ENCODE measurements around the gene CHSY3. TPM values are rescaled to one million over a fixed set of nuclear protein-coding genes. Genes with fewer than 3 reads are reported as not detected.

The CHSY3 gene
- total RNA-seq, 2 donors from 2014 or later = 24.3 to 28.3 TPM

DNA sequence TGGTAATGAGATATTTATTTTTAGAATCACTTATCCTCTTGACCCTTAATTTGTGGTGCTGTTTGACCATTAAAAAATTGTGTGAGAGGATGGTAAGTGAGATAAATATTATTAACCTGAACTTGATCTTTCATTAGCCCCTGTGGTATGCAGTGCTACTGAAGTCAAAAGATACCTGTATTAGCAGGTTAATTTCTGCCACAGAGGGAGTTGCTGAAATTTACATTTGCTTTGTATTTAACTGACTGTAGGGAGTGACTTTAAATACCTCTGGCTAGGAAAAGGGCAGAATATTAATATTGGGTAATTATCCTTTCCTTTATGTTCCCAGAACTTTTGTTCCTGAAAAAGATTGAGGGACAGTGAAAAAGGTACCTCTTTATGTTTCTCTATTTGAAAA lies 133.6 kb downstream of the CHSY3 start:
- ATAC-seq (ENCODE audit: insufficient number of reproducible peaks, low FRiP score, low read depth) = no peak
- H3K4me3 ChIP-seq = no peak overlapping the region
- H3K27me3 ChIP-seq (replicated peaks; ENCODE audit: insufficient read depth) = no peaks in the 10 kb centered on the region
- peaks cover 0 to 1% of the 10 kb centered on the region in 2 donors for H3K4me1 ChIP-seq (ENCODE audit: control insufficient read depth in 1 of 2, low read depth in 2 of 2)
- H3K9me3 ChIP-seq = no peaks in the 10 kb centered on the region
- no peak for DNase-seq (ENCODE audit: low spot score)
- TF ChIP-seq CTCF (IDR thresholded peaks at IDR 0.05) = no peak
- no peaks in the 10 kb centered on the region for H3K36me3 ChIP-seq
- H3K27ac ChIP-seq = no peak overlapping the region

DNA sequence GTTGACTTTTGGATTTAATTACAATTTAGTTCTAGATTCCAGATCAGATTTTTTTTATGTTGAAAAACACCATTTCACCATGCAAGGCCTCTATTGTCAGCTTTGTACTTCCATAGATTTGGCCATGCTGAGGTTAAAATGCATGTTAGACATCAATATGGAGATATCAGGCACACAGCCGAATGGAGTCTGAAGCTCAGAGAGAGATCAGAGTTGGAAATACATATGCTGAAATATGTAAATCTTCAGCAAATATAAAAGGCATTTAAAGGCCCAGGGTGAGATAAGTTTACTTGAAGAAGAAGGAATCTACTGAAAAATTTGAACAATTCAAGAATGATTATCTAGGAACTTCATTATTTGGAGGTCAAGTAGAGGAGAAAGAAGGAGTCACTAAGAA lies 139.6 kb downstream of the CHSY3 start:
- no peaks in the 10 kb centered on the region for H3K9me3 ChIP-seq
- no peaks in the 10 kb centered on the region for H3K4me1 ChIP-seq (ENCODE audit: control insufficient read depth in 1 of 2, low read depth in 2 of 2)
- no peaks in the 10 kb centered on the region for H3K27me3 ChIP-seq (replicated peaks; ENCODE audit: insufficient read depth)
- TF ChIP-seq CTCF (IDR thresholded peaks at IDR 0.05) = no peak
- H3K4me3 ChIP-seq = no peak overlapping the region
- no peaks in the 10 kb centered on the region for H3K36me3 ChIP-seq
- ATAC-seq (ENCODE audit: insufficient number of reproducible peaks, low FRiP score, low read depth) (no peak), DNase-seq (ENCODE audit: low spot score) (no peak)
- H3K27ac ChIP-seq = no peak overlapping the region

DNA sequence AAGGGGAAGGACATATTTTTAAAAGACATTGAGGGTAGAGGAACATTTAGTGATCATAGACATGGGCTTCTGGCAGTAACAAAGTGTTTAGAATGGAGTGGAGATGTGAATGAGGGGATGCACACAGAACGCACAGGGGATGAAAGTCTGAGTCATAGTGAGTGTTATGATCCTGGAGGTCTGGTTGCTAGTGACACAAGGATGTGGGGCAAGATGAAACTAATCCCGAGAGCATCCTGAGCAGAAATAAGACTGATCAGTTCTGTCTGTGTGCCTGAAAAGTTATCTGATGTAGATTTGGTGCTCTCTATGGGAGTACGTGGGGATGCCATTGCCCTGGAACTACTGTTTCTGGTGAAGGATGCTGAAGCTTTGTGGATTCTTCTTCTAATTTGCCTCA lies 141.1 kb downstream of the CHSY3 start:
- TF ChIP-seq CTCF (IDR thresholded peaks at IDR 0.05) = no peak

GRCh38 chr5:130050585-130050984 lies 146.3 kb downstream of the CHSY3 start:
- Histone ChIP-seq H3K36me3 (no peaks in the 10 kb centered on the region), H3K4me3 (no peak overlapping the region), H3K27ac (no peak overlapping the region), H3K4me1 (ENCODE audit: control insufficient read depth in 1 of 2, low read depth in 2 of 2) (peaks cover 9 to 27% of the 10 kb centered on the region in 2 donors), H3K27me3 (replicated peaks; ENCODE audit: insufficient read depth) (no peaks in the 10 kb centered on the region), H3K9me3 (no peaks in the 10 kb centered on the region)
- TF ChIP-seq CTCF (IDR thresholded peaks at IDR 0.05) = no peak
- DNase-seq (ENCODE audit: low spot score) (no peak), ATAC-seq (ENCODE audit: insufficient number of reproducible peaks, low FRiP score, low read depth) (no peak)

More for the DNA sequence above, 141.1 kb downstream of the CHSY3 start:
- H3K9me3 ChIP-seq = no peaks in the 10 kb centered on the region
- H3K27ac ChIP-seq = no peak overlapping the region
- DNase-seq (ENCODE audit: low spot score) = no peak
- ATAC-seq (ENCODE audit: insufficient number of reproducible peaks, low FRiP score, low read depth) = no peak
- H3K4me1 ChIP-seq (ENCODE audit: control insufficient read depth in 1 of 2, low read depth in 2 of 2) = no peaks in the 10 kb centered on the region
- no peaks in the 10 kb centered on the region for H3K36me3 ChIP-seq
- H3K27me3 ChIP-seq (replicated peaks; ENCODE audit: insufficient read depth) = no peaks in the 10 kb centered on the region
- H3K4me3 ChIP-seq = no peak overlapping the region

- DNase-seq (ENCODE audit: low spot score) (no peak), ATAC-seq (ENCODE audit: insufficient number of reproducible peaks, low FRiP score, low read depth) (no peak)
- TF ChIP-seq CTCF (IDR thresholded peaks at IDR 0.05) = no peak
- Histone ChIP-seq H3K9me3 (no peaks in the 10 kb centered on the region), H3K4me3 (no peak overlapping the region), H3K27me3 (replicated peaks; ENCODE audit: insufficient read depth) (no peaks in the 10 kb centered on the region), H3K4me1 (ENCODE audit: control insufficient read depth in 1 of 2, low read depth in 2 of 2) (peaks cover 9 to 38% of the 10 kb centered on the region in 2 donors), H3K36me3 (no peaks in the 10 kb centered on the region), H3K27ac (no peak overlapping the region)
Observed at GRCh38 chr5:130052752-130053151, 148.5 kb downstream of the CHSY3 start.

Data from thoracic aorta (tissue), 2 donors.